ENCODE results near the gene HSDL2. TPM values are rescaled to one million over a fixed set of nuclear protein-coding genes. Genes with fewer than 3 reads are reported as not detected.

HSDL2 gene
- total and polyA plus RNA-seq, 11 donors: 54.0 to 241 (median 147) TPM

- ATAC-seq: no peak
- Histone ChIP-seq H3K4me3 (no peak overlapping the region), H3K9me3 (no peaks in the 10 kb centered on the region), H3K27me3 (no peaks in the 10 kb centered on the region), H3K4me1 (no peaks in the 10 kb centered on the region), H3K36me3 (peaks cover 0 to 84% (median 43%) of the 10 kb centered on the region in 9 donors), H3K27ac (no peak overlapping the region)
- intact Hi-C loops (cut with DNase I): no loop called here
- WGBS, 4 donors: 81 to 82% (median 82%) methylated on average over 3 of the region's 3 CpGs
- DNase-seq: no peak
- TF ChIP-seq CTCF (IDR thresholded peaks at IDR 0.05): no peak
- no peak for TF ChIP-seq POLR2A (IDR thresholded peaks at IDR 0.05)
These were observed 42.7 kb downstream of the HSDL2 start for GRCh38 chr9:112422417-112423148.

GRCh38 chr9:112430006-112430522, 50.2 kb downstream of the HSDL2 start:
- H3K4me3 ChIP-seq: no peak overlapping the region
- no peaks in the 10 kb centered on the region for H3K27me3 ChIP-seq
- peaks cover 0 to 53% (median 16%) of the 10 kb centered on the region in 9 donors for H3K36me3 ChIP-seq
- ATAC-seq (no peak), DNase-seq (no peak)
- intact Hi-C loops (cut with DNase I): no loop called here
- TF ChIP-seq CTCF (IDR thresholded peaks at IDR 0.05) (no peak), POLR2A (IDR thresholded peaks at IDR 0.05) (no peak)
- H3K9me3 ChIP-seq: no peaks in the 10 kb centered on the region
- WGBS, 4 donors: 93 to 96% (median 93%) methylated on average over 6 of the region's 6 CpGs
- no peaks in the 10 kb centered on the region for H3K4me1 ChIP-seq
- no peak overlapping the region for H3K27ac ChIP-seq

DNA sequence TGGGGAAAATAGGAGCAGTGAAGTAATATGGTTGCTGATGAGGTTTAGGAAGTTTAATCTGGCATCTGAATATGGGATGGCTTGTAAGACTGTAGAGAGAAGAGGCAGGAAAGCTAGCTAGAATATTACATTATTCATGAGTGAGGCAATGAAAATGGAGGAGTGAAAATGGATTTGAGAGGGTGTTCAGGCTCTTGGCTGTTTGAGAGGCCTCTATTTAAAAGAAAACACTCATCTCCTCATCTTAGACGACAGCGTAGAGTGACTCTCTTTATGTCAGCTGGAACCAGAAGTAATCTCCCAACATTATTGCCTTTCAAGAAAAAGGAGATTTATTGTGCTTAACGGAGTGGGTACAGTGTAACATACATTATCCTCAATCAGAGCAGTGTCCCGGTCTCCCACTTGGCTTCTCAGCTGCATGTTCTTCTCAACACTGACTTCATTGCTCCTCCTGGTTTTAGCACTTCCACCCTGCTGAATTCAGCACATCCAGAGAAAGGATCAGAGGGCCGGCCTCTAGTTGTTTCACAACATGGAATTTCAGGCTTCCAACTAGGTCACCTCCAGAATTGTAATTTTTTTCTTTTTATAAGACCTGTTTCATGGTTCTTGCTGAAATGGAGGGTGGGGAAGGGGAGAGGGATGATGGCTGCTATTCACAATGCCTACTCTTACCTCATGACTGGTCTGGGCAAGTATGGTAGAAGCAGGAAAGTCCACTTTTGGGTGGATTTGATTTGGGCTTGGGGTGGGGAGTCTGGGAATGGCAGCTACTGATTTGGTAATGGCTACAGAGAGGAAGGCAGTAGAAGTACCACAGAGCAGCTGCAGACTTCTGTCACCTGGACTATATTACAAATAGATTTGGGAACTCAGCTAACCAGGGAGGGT, 53.8 kb downstream of the HSDL2 start:
- WGBS, 4 donors: 82 to 90% (median 88%) methylated on average over 5 of the region's 5 CpGs
- H3K4me1 ChIP-seq: no peaks in the 10 kb centered on the region
- intact Hi-C loops (cut with DNase I): no loop called here
- no peak overlapping the region for H3K27ac ChIP-seq
- no peaks in the 10 kb centered on the region for H3K27me3 ChIP-seq
- no peaks in the 10 kb centered on the region for H3K9me3 ChIP-seq
- ATAC-seq (no peak), DNase-seq (no peak)
- no peak for TF ChIP-seq CTCF (IDR thresholded peaks at IDR 0.05)
- TF ChIP-seq POLR2A (IDR thresholded peaks at IDR 0.05): no peak
- no peak overlapping the region for H3K4me3 ChIP-seq
- peaks cover 0 to 53% (median 26%) of the 10 kb centered on the region in 9 donors for H3K36me3 ChIP-seq

- ATAC-seq (no peak), DNase-seq (no peak)
- no peak overlapping the region for H3K27ac ChIP-seq
- no peak overlapping the region for H3K4me3 ChIP-seq
- H3K9me3 ChIP-seq: no peaks in the 10 kb centered on the region
- H3K27me3 ChIP-seq: no peaks in the 10 kb centered on the region
- intact Hi-C loops (cut with DNase I): no loop called here
- 74 to 87% (median 85%) methylated on average over 1 of the region's 1 CpG for WGBS, 4 donors
- no peaks in the 10 kb centered on the region for H3K4me1 ChIP-seq
- H3K36me3 ChIP-seq: peaks cover 0 to 59% (median 29%) of the 10 kb centered on the region in 9 donors
- TF ChIP-seq POLR2A (IDR thresholded peaks at IDR 0.05) (no peak), CTCF (IDR thresholded peaks at IDR 0.05) (no peak)
These were observed 54.6 kb downstream of the HSDL2 start for GRCh38 chr9:112434487-112434886.

All from heart left ventricle (tissue), 16 donors.